ENCODE results near the gene FAM222B. TPM values are rescaled to one million over a fixed set of nuclear protein-coding genes. Genes with fewer than 3 reads are reported as not detected.

Gene FAM222B, protein sequence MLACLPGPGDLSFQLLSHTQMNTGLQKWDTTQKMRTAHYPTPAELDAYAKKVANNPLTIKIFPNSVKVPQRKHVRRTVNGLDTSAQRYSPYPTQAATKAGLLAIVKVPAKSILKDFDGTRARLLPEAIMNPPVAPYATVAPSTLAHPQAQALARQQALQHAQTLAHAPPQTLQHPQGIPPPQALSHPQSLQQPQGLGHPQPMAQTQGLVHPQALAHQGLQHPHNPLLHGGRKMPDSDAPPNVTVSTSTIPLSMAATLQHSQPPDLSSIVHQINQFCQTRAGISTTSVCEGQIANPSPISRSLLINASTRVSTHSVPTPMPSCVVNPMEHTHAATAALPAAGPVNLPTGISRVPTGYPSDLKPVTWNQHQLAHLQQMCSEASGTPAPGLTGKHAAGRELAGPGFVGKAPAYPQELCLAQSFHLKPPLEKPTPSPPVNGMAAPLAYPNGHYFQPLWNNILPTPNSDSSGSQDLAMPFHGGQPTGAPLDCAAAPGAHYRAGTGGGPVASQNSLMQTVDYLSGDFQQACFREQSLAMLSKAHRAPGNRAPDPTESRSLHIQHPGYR
- polyA plus RNA-seq (2011; rRNA removed) (8.3 and 11.0 TPM in 2 replicates), polyA minus RNA-seq (2011; rRNA and poly(A)+ RNA removed) (13.2 and 14.4 TPM in 2 replicates)

GRCh38 chr17:28842282-28843012 is at the start of gene FAM222B:
TSS of gene FAM222B (minus strand) at chr17:28842790. CDS start at chr17:28766667, 76,123 bp downstream.
- DNase-seq (ENCODE audit: low read depth, low spot score), result peak; percentile 51
- H3K9me3 ChIP-seq (ENCODE audit: control insufficient read depth, insufficient read depth, low read length), result no peaks in the 10 kb centered on the region; the same call in 1 of the 2 replicates
- POLR2A ChIA-PET, result interaction anchor here (0.7 to 1.1 kb wide), 5 partner anchors 18 to 131 kb away, joined by 3 to 6 read pairs (median 4); partner anchors contain the start of gene PROCA1
- no peaks in the 10 kb centered on the region for H3K27me3 ChIP-seq (ENCODE audit: control insufficient read depth, insufficient read depth, low read length)
- H3K27ac ChIP-seq (ENCODE audit: low read depth, low read length), result peak within 1 kb of the TSS; percentile 57
- TF ChIP-seq, protein P1, sequence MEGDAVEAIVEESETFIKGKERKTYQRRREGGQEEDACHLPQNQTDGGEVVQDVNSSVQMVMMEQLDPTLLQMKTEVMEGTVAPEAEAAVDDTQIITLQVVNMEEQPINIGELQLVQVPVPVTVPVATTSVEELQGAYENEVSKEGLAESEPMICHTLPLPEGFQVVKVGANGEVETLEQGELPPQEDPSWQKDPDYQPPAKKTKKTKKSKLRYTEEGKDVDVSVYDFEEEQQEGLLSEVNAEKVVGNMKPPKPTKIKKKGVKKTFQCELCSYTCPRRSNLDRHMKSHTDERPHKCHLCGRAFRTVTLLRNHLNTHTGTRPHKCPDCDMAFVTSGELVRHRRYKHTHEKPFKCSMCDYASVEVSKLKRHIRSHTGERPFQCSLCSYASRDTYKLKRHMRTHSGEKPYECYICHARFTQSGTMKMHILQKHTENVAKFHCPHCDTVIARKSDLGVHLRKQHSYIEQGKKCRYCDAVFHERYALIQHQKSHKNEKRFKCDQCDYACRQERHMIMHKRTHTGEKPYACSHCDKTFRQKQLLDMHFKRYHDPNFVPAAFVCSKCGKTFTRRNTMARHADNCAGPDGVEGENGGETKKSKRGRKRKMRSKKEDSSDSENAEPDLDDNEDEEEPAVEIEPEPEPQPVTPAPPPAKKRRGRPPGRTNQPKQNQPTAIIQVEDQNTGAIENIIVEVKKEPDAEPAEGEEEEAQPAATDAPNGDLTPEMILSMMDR (IDR thresholded peaks at IDR 0.05; ENCODE audit: low read depth, low read length), result no peak
- CTCF ChIA-PET, result interaction anchor here (0.6 to 2.1 kb wide), 8 partner anchors 11 to 275 kb away, joined by 3 to 22 read pairs (median 4); no protein-coding TSS in a partner anchor
- H3K4me3 ChIP-seq (ENCODE audit: low read depth, low read length), result peak within 1 kb of the TSS; percentile 97

DNA sequence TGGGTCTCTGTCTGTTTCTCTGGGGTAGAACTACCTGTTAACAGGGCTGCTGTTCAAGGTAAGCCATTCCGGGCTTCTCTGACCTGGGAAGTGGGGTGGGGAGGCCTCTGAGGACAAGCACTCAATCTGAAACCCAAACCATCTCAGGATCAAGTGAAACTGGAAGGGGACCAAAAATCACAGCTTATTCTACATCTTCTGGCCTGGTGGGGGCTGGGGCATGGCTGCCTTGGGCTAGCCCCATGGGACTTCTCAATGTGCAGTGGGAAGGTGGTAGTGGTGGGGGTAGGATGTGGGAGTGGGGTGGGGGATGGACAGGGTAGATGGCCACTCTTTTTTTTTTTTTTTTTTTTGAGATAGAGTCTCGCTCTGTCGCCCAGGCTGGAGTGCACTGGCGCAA is 49.4 kb upstream of the FAM222B start:
- Histone ChIP-seq H3K27ac (ENCODE audit: low read depth, low read length) (no peak overlapping the region), H3K4me3 (ENCODE audit: low read depth, low read length) (no peak overlapping the region), H3K27me3 (ENCODE audit: control insufficient read depth, insufficient read depth, low read length) (no peaks in the 10 kb centered on the region), H3K9me3 (ENCODE audit: control insufficient read depth, insufficient read depth, low read length) (peaks cover 1% of the 10 kb centered on the region; the same call in 1 of the 2 replicates)
- ChIA-PET POLR2A (interaction anchor here (1.1 kb wide), 1 partner anchor 14 kb away, joined by 5 read pairs; no protein-coding TSS in a partner anchor), CTCF (interaction anchor here (1.3 kb wide), 1 partner anchor 165 kb away, joined by 3 read pairs; no protein-coding TSS in a partner anchor)
- TF ChIP-seq, protein P1 (IDR thresholded peaks at IDR 0.05; ENCODE audit: low read depth, low read length), result no peak
- DNase-seq (ENCODE audit: low read depth, low spot score), result no peak

DNA sequence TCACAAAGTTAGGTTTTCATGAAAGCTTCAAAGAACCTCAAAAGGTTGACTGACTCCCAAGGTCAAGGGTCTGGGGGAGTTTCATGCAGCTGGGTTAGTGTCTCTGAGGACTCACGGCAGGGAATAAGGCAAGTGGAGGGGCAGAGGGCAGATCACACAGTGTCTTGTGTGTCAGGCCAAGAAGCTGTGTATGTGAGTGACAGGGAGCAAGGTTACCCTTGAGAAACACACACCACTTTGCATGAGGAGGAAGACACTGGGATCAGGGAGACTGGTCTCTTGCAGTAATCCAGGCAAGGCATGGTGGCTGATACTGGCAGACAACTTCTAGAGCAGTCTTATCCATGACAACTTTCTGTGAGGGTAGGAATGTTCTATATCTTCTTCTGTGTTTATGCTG is 48.6 kb upstream of the FAM222B start:
- POLR2A ChIA-PET, result no interaction called here
- no peak overlapping the region for H3K4me3 ChIP-seq (ENCODE audit: low read depth, low read length)
- TF ChIP-seq, protein P1 (IDR thresholded peaks at IDR 0.05; ENCODE audit: low read depth, low read length), result no peak
- DNase-seq (ENCODE audit: low read depth, low spot score), result no peak
- H3K9me3 ChIP-seq (ENCODE audit: control insufficient read depth, insufficient read depth, low read length), result no peaks in the 10 kb centered on the region
- CTCF ChIA-PET, result interaction anchor here (0.6 to 1.2 kb wide), 2 partner anchors 127 to 282 kb away, joined by 3 read pairs; no protein-coding TSS in a partner anchor
- no peak overlapping the region for H3K27ac ChIP-seq (ENCODE audit: low read depth, low read length)
- no peaks in the 10 kb centered on the region for H3K27me3 ChIP-seq (ENCODE audit: control insufficient read depth, insufficient read depth, low read length)

GRCh38 chr17:28889996-28890395 is 47.4 kb upstream of the FAM222B start:
- no peak for DNase-seq (ENCODE audit: low read depth, low spot score)
- ChIA-PET POLR2A (interaction anchor here (0.7 kb wide), 1 partner anchor 199 kb away, joined by 4 read pairs; no protein-coding TSS in a partner anchor), CTCF (interaction anchor here (0.7 kb wide), 1 partner anchor 41 kb away, joined by 7 read pairs; no protein-coding TSS in a partner anchor)
- Histone ChIP-seq H3K27ac (ENCODE audit: low read depth, low read length) (no peak overlapping the region), H3K9me3 (ENCODE audit: control insufficient read depth, insufficient read depth, low read length) (no peaks in the 10 kb centered on the region), H3K27me3 (ENCODE audit: control insufficient read depth, insufficient read depth, low read length) (no peaks in the 10 kb centered on the region), H3K4me3 (ENCODE audit: low read depth, low read length) (no peak overlapping the region)
- TF ChIP-seq, protein P1 (IDR thresholded peaks at IDR 0.05; ENCODE audit: low read depth, low read length), result no peak
